Ascending aorta (tissue), 2 donors: ENCODE results near the gene SRP14. TPM values are rescaled to one million over a fixed set of nuclear protein-coding genes. Genes with fewer than 3 reads are reported as not detected.

Experiments
- DNase-seq, 2 donors: peaks; one replicate each; pipeline ENCODE4 v3.0.0-alpha.2; 2019; ENCODE audit warnings: low spot score in 2 of 2
- H3K27ac ChIP-seq, 2 donors: fragments of 200-600 bp; sonication (generic); one replicate each; pipeline ENCODE4 v1.5.1; 2016 to 2017; ENCODE audit warnings: mild to moderate bottlenecking in 1 of 2
- H3K27me3 ChIP-seq: fragments of 200-600 bp; sonication (generic); one replicate; pipeline ENCODE4 v1.5.1; 2017
- H3K36me3 ChIP-seq, 2 donors: fragments of 200-600 bp; sonication (generic); one replicate each; pipeline ENCODE4 v1.5.1; 2016
- H3K4me1 ChIP-seq, 2 donors: fragments of 200-600 bp; sonication (generic); one replicate each; pipeline ENCODE4 v1.5.1; 2016 to 2017; ENCODE audit warnings: mild to moderate bottlenecking in 1 of 2
- H3K4me3 ChIP-seq, 2 donors: fragments of 200-600 bp; sonication (generic); one replicate each; pipeline ENCODE4 v1.5.1; 2016 to 2017; ENCODE audit warnings: mild to moderate bottlenecking in 1 of 2
- H3K9me3 ChIP-seq, 2 donors: fragments of 200-600 bp; sonication (generic); one replicate each; pipeline ENCODE4 v1.5.1; 2016
- CTCF ChIP-seq, 3 experiments: fragments of 200-600 bp in 2 of 3; fragments of 450-650 bp in 1 of 3; sonication (generic) in 2 of 3; IDR thresholded peaks; one replicate each; pipeline ENCODE4 v1.5.1; 2016 to 2019; ENCODE audit warnings: antibody characterized with exemption in 3 of 3, mild to moderate bottlenecking in 1 of 3, moderate library complexity in 1 of 3
- intact Hi-C: fragments of 100-400 bp; cut with DNase I; formaldehyde crosslinking; loops from one replicate; pipeline ENCODE4 v1.15.1; 2023
- total RNA-seq: library from RNA; depleted of rRNA; stranded (reverse); fragments of >200 nt; gene quantifications from one replicate; pipeline ENCODE4 v1.1.0, GENCODE V29; 2016

The SRP14 gene
- total RNA-seq, 1 donor from 2014 or later = 365 TPM

GRCh38 chr15:40048211-40048792 is 9.3 kb upstream of the SRP14 start:
- Histone ChIP-seq H3K27ac (peak overlapping the region in 1 of 2 donors; percentile 33), H3K4me3 (no peak overlapping the region), H3K9me3 (no peaks in the 10 kb centered on the region), H3K27me3 (no peaks in the 10 kb centered on the region), H3K4me1 (peaks cover 0 to 10% of the 10 kb centered on the region in 2 donors), H3K36me3 (no peaks in the 10 kb centered on the region)
- peak in 1 of 2 donors; percentile 61 for DNase-seq
- no peak for TF ChIP-seq CTCF (IDR thresholded peaks at IDR 0.05)
- intact Hi-C loops = loop anchor here (5.0 kb wide), 1 partner anchor 169 kb away; no protein-coding TSS in a partner anchor

- no peaks in the 10 kb centered on the region for H3K27me3 ChIP-seq
- no peaks in the 10 kb centered on the region for H3K36me3 ChIP-seq
- intact Hi-C loops = loop anchor here (5.0 kb wide), 1 partner anchor 170 kb away; no protein-coding TSS in a partner anchor
- no peaks in the 10 kb centered on the region for H3K9me3 ChIP-seq
- H3K27ac ChIP-seq = peak overlapping the region; percentile 53 to 60
- TF ChIP-seq CTCF (IDR thresholded peaks at IDR 0.05) = no peak
- H3K4me1 ChIP-seq = peaks cover 0 to 10% of the 10 kb centered on the region in 2 donors
- H3K4me3 ChIP-seq = no peak overlapping the region
- peak; percentile 51 to 76 for DNase-seq
Measured at GRCh38 chr15:40047415-40048210, 8.6 kb upstream of the SRP14 start.

GRCh38 chr15:40046721-40047414 is 7.9 kb upstream of the SRP14 start:
- Histone ChIP-seq H3K27me3 (no peaks in the 10 kb centered on the region), H3K9me3 (no peaks in the 10 kb centered on the region), H3K4me3 (no peak overlapping the region), H3K4me1 (peaks cover 0 to 10% of the 10 kb centered on the region in 2 donors), H3K27ac (peak overlapping the region; percentile 53 to 60), H3K36me3 (no peaks in the 10 kb centered on the region)
- no peak for TF ChIP-seq CTCF (IDR thresholded peaks at IDR 0.05)
- peak in 1 of 2 donors; percentile 54 for DNase-seq
- intact Hi-C loops = loop anchor here (5.0 kb wide), 1 partner anchor 170 kb away; no protein-coding TSS in a partner anchor

- DNase-seq = peak in 1 of 2 donors; percentile 35
- peak overlapping the region in 1 of 2 donors; percentile 7 for H3K27ac ChIP-seq
- intact Hi-C loops = loop anchor here (1.0 to 5.0 kb wide), 4 partner anchors 23 to 229 kb away; partner anchors contain the start of gene BUB1B
Measured at GRCh38 chr15:40045572-40046217, 6.7 kb upstream of the SRP14 start.

More at GRCh38 chr15:40045572-40046217, 6.7 kb upstream of the SRP14 start:
- Histone ChIP-seq H3K4me1 (peaks cover 0 to 10% of the 10 kb centered on the region in 2 donors), H3K4me3 (no peak overlapping the region), H3K36me3 (no peaks in the 10 kb centered on the region), H3K9me3 (no peaks in the 10 kb centered on the region), H3K27me3 (no peaks in the 10 kb centered on the region)
- TF ChIP-seq CTCF (IDR thresholded peaks at IDR 0.05) = no peak
